A673 (cell line): ENCODE data around the gene HMGXB3.

Experiments used
- CTCF ChIP-seq: fragments of 300-800, 200-600 bp; sonication (generic); conservative IDR thresholded peaks from 2 replicates; pipeline ENCODE4 v1.5.1; 2017; ENCODE audit warnings: low read depth, mild to moderate bottlenecking, antibody characterized with exemption, low read length, moderate library complexity, mixed read lengths
- EZH2 ChIP-seq: fragments of 200-600 bp; sonication (generic); IDR thresholded peaks from 2 replicates; pipeline ENCODE4 v1.6.1; 2017; ENCODE audit warnings: borderline replicate concordance, low read depth, mild to moderate bottlenecking, mixed read lengths, antibody characterized with exemption, low read length; ENCODE audit not compliant: poor library complexity, severe bottlenecking

GRCh38 chr5:149995385-149996204 lies 4.9 kb upstream of the HMGXB3 start:
- TF ChIP-seq CTCF (no peak), EZH2 (no peak)
